H1 (cell line): ENCODE data around the gene NETO2. TPM values are rescaled to one million over a fixed set of nuclear protein-coding genes. Genes with fewer than 3 reads are reported as not detected.
"Not testable (repeated sequence)": the region's sequence is repeated elsewhere in the genome, so short reads cannot be mapped to it uniquely, and the experiment has no call there.

Source experiments
- CTCF ChIA-PET: fragments of 300-600 bp; sonication (Branson Sonifier 250); formaldehyde crosslinking; loops from one replicate; lab custom pipeline; 2021; ENCODE audit not compliant: partially characterized antibody; lab: Charles Lee
- POLR2A ChIA-PET: fragments of 300-600 bp; sonication (Branson Sonifier 250); formaldehyde crosslinking; loops from one replicate; lab custom pipeline; 2021; ENCODE audit warnings: inconsistent platforms; ENCODE audit not compliant: partially characterized antibody; lab: Charles Lee
- DNase-seq, 2 experiments: peaks; one replicate each; pipeline versions ENCODE4 v3.0.0 to v3.0.0-alpha.2; 2010 to 2022; ENCODE audit warnings: low spot score in 2 of 2, low read depth in 1 of 2, mixed read lengths in 1 of 2
- FAIRE-seq: peaks from 2 replicates; lab custom pipeline; 2011; peaks lifted over from hg19 to GRCh38; lab: Jason Lieb, UNC
- H2AFZ ChIP-seq: 2 replicates; pipeline ENCODE4 v1.8.1; 2012; ENCODE audit warnings: low read length, inconsistent platforms
- H2AK5ac ChIP-seq: 2 replicates; pipeline ENCODE4 v1.6.1; 2013; ENCODE audit warnings: low read depth, low read length
- H2BK120ac ChIP-seq: replicated peaks from 2 replicates; pipeline ENCODE3; 2013; ENCODE audit warnings: low read depth, low read length, inconsistent platforms
- H2BK12ac ChIP-seq: 2 replicates; pipeline ENCODE4 v1.6.1; 2013; ENCODE audit warnings: low read depth, low read length
- H2BK15ac ChIP-seq: 2 replicates; pipeline ENCODE4 v1.6.1; 2013; ENCODE audit warnings: low read length
- H2BK20ac ChIP-seq: 2 replicates; pipeline ENCODE4 v1.6.1; 2013; ENCODE audit warnings: low read length
- H2BK5ac ChIP-seq: 2 replicates; pipeline ENCODE4 v1.6.1; 2013; ENCODE audit warnings: low read depth, low read length
- H3K14ac ChIP-seq: 2 replicates; pipeline ENCODE4 v1.6.1; 2013; ENCODE audit warnings: inconsistent platforms; ENCODE audit not compliant: insufficient read length
- H3K18ac ChIP-seq: 2 replicates; pipeline ENCODE4 v1.6.1; 2013; ENCODE audit warnings: low read length; ENCODE audit errors: extremely low read depth
- H3K23ac ChIP-seq: 2 replicates; pipeline ENCODE4 v1.6.1; 2013; ENCODE audit warnings: inconsistent platforms; ENCODE audit not compliant: insufficient read length
- H3K23me2 ChIP-seq: 2 replicates; pipeline ENCODE4 v1.6.1; 2013; ENCODE audit warnings: low read depth, low read length
- H3K27ac ChIP-seq: 2 replicates; pipeline ENCODE4 v1.6.1; 2011; ENCODE audit warnings: low read depth, low read length, inconsistent platforms
- H3K27me3 ChIP-seq, 4 experiments: replicated peaks in 1 of 4; 1 replicate in 1 of 4; 2 replicates in 3 of 4; pipeline versions ENCODE4 v1.6.1 to v1.8.1; 2011 to 2013; ENCODE audit warnings: low read length in 3 of 4, mild to moderate bottlenecking in 3 of 4, inconsistent platforms in 2 of 4, mixed read lengths in 2 of 4, moderate library complexity in 1 of 4; ENCODE audit not compliant: control insufficient read depth in 3 of 4, insufficient read depth in 3 of 4; ENCODE audit errors: extremely low read depth in 1 of 4
- H3K36me3 ChIP-seq, 4 experiments: 2 replicates each; pipeline versions ENCODE4 v1.6.1 to v1.8.1; 2011 to 2013; ENCODE audit warnings: mild to moderate bottlenecking in 4 of 4, low read length in 3 of 4, moderate library complexity in 2 of 4, control low read depth in 1 of 4, inconsistent platforms in 1 of 4; ENCODE audit not compliant: insufficient read depth in 4 of 4, control insufficient read depth in 2 of 4
- H3K4ac ChIP-seq: replicated peaks from 2 replicates; pipeline ENCODE3; 2013; ENCODE audit warnings: low read length, low read depth, mixed read lengths, inconsistent platforms; ENCODE audit not compliant: insufficient read length
- H3K4me1 ChIP-seq, 4 experiments: replicated peaks in 1 of 4; 1 replicate in 1 of 4; 2 replicates in 3 of 4; pipeline versions ENCODE4 v1.6.1 to v1.8.1; 2011 to 2013; ENCODE audit warnings: low read length in 3 of 4, inconsistent platforms in 2 of 4, mixed read lengths in 1 of 4; ENCODE audit not compliant: insufficient read depth in 4 of 4, control insufficient read depth in 3 of 4
- H3K4me2 ChIP-seq, 2 experiments: 2 replicates each; pipeline versions ENCODE4 v1.6.1 to v1.8.1; 2011 to 2013; ENCODE audit warnings: low read depth in 2 of 2, low read length in 2 of 2, control low read depth in 1 of 2, inconsistent platforms in 1 of 2, mild to moderate bottlenecking in 1 of 2; ENCODE audit not compliant: insufficient read depth in 1 of 2
- H3K4me3 ChIP-seq, 4 experiments: fragments of 200-600, 300-600 bp in 1 of 4; sonication (generic), shearing (Covaris generic), sonication (Bioruptor Twin) in 1 of 4; 2 replicates each; pipeline versions ENCODE4 v1.5.1 to v1.8.1; 2011 to 2016; ENCODE audit warnings: low read length in 4 of 4, low read depth in 3 of 4, control low read depth in 2 of 4, inconsistent platforms in 2 of 4, mild to moderate bottlenecking in 2 of 4, mixed read lengths in 1 of 4, moderate library complexity in 1 of 4; ENCODE audit not compliant: insufficient read depth in 2 of 4; ENCODE audit errors: extremely low read depth in 1 of 4
- H3K56ac ChIP-seq: replicated peaks from 2 replicates; pipeline ENCODE3; 2013; ENCODE audit warnings: low read depth, mild to moderate bottlenecking, mixed read lengths, low read length, inconsistent platforms; ENCODE audit not compliant: insufficient read length
- H3K79me1 ChIP-seq: 2 replicates; pipeline ENCODE4 v1.6.1; 2013; ENCODE audit warnings: low read depth, low read length, control low read depth
- H3K79me2 ChIP-seq, 2 experiments: 2 replicates each; pipeline versions ENCODE4 v1.6.1 to v1.8.1; 2012 to 2013; ENCODE audit warnings: low read length in 2 of 2, mild to moderate bottlenecking in 2 of 2, inconsistent platforms in 1 of 2; ENCODE audit not compliant: insufficient read depth in 2 of 2, control insufficient read depth in 1 of 2
- H3K9ac ChIP-seq, 4 experiments: replicated peaks in 1 of 4; 1 replicate in 1 of 4; 2 replicates in 3 of 4; pipeline versions ENCODE4 v1.6.1 to v1.8.1; 2011 to 2013; ENCODE audit warnings: low read depth in 3 of 4, low read length in 3 of 4, control low read depth in 2 of 4, mild to moderate bottlenecking in 2 of 4, moderate library complexity in 2 of 4, inconsistent platforms in 1 of 4; ENCODE audit errors: extremely low read depth in 1 of 4
- H3K9me3 ChIP-seq, 2 experiments: 2 replicates each; pipeline versions ENCODE4 v1.6.1 to v1.8.1; 2012 to 2013; ENCODE audit warnings: mild to moderate bottlenecking in 2 of 2, moderate library complexity in 2 of 2, control low read depth in 1 of 2, inconsistent platforms in 1 of 2, low read depth in 1 of 2, low read length in 1 of 2, mixed read lengths in 1 of 2; ENCODE audit not compliant: insufficient read depth in 2 of 2
- H4K20me1 ChIP-seq, 2 experiments: replicated peaks in 1 of 2; 2 replicates each; pipeline versions ENCODE3 to v1.8.1; 2011 to 2013; ENCODE audit warnings: inconsistent platforms in 2 of 2, low read length in 2 of 2, mild to moderate bottlenecking in 1 of 2; ENCODE audit not compliant: insufficient read depth in 2 of 2, control insufficient read depth in 1 of 2
- H4K5ac ChIP-seq: 2 replicates; pipeline ENCODE4 v1.6.1; 2013; ENCODE audit warnings: low read length, low read depth, mixed read lengths, inconsistent platforms; ENCODE audit not compliant: insufficient read length
- H4K8ac ChIP-seq: 2 replicates; pipeline ENCODE4 v1.8.0; 2013; ENCODE audit warnings: mild to moderate bottlenecking, moderate library complexity, low read length, inconsistent platforms; ENCODE audit not compliant: insufficient read depth; ENCODE audit errors: extremely low read depth
- H4K91ac ChIP-seq: replicated peaks from 2 replicates; pipeline ENCODE3; 2013; ENCODE audit warnings: low read length, mixed read lengths, inconsistent platforms; ENCODE audit not compliant: insufficient read length
- WGBS, 2 experiments: shearing (Covaris generic) in 1 of 2; methylation state at CpG; one replicate each; pipeline versions ENCODE4 v1.1.6 to v1.1.7; 2013 to 2015; ENCODE audit warnings: low lambda C conversion rate in 2 of 2, mixed read lengths in 2 of 2, inconsistent platforms in 1 of 2, low coverage in 1 of 2, missing lambda C conversion rate in 1 of 2; ENCODE audit not compliant: insufficient replicate concordance in 2 of 2, insufficient coverage in 1 of 2, insufficient read length in 1 of 2; ENCODE audit errors: extremely low coverage in 1 of 2, missing lambda C conversion rate in 1 of 2; 5-methylcytosine and 5-hydroxymethylcytosine counted together
- polyA plus RNA-seq, 7 experiments: library from polyadenylated mRNA; depleted of rRNA in 3 of 7; stranded (reverse) in 5 of 7; unstranded in 2 of 7; fragments of >200 nt in 5 of 7; fragments of 200-250 nt in 2 of 7; gene quantifications; 1 replicate in 5 of 7; 2 replicates in 1 of 7; 4 replicates in 1 of 7; pipeline versions ENCODE4 v1.2.1 to v1.2.3, GENCODE V29; 2011 to 2013; ENCODE audit warnings: missing spikeins in 2 of 7, mixed read lengths in 2 of 7
- total RNA-seq: library from RNA; stranded (reverse); fragmentation: NEBNext Ultra II Directional; extraction: Animal tissue kit (Norgen Biotek cat#: 25700); gene quantifications from 2 replicates; pipeline ENCODE4 v1.2.1, GENCODE V29; 2021

Gene NETO2
- total and polyA plus RNA-seq, 2 of the 8 experiments (the other 6 are each of a cell fraction or from before 2014, with no cell fraction given): 9.4 to 12.5 TPM

DNA sequence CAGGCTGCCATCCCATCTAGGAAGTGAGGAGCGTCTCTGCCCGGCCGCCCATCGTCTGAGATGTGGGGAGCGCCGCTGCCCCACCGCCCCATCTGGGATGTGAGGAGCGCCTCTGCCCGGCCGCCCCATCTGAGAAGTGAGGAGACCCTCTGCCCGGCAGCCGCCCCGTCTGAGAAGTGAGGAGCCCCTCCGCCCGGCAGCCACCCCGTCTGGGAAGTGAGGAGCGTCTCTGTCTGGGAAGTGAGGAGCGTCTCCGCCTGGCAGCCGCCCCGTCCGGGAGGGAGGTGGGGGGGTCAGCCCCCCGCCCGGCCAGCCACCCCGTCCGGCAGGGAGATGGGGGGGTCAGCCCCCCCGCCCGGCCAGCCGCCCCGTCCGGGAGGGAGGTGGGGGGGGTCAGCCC is 37.3 kb upstream of the NETO2 start:
- H4K8ac ChIP-seq, H3K4me3 ChIP-seq, POLR2A ChIA-PET, H3K4me1 ChIP-seq, H3K27ac ChIP-seq, H3K56ac ChIP-seq, H3K4me2 ChIP-seq, DNase-seq, H3K79me2 ChIP-seq, H2BK120ac ChIP-seq, H4K20me1 ChIP-seq, H2BK5ac ChIP-seq, H2BK20ac ChIP-seq, H2AK5ac ChIP-seq, H3K23me2 ChIP-seq, H3K36me3 ChIP-seq, H3K4ac ChIP-seq, H4K91ac ChIP-seq, H3K18ac ChIP-seq, H4K5ac ChIP-seq, H3K79me1 ChIP-seq, H3K14ac ChIP-seq, H3K23ac ChIP-seq, H2AFZ ChIP-seq, H2BK12ac ChIP-seq, H3K27me3 ChIP-seq, FAIRE-seq, H2BK15ac ChIP-seq, CTCF ChIA-PET, H3K9ac ChIP-seq: not testable (repeated sequence)
- peaks cover 9 to 26% of the 10 kb centered on the region in 2 experiments; a peak in 3 of 4 replicates for H3K9me3 ChIP-seq
- no CpG with 5 or more reads among the region's 31 CpGs for WGBS, 2 experiments
